GM19099 (cell line): ENCODE results near the gene EXOC4.

Source experiments
- POLR2A ChIP-seq: IDR thresholded peaks from 3 replicates; pipeline ENCODE4 v1.6.1; 2011; ENCODE audit warnings: low read depth; ENCODE audit not compliant: insufficient read length; ENCODE audit errors: extremely low read depth

EXOC4 gene

GRCh38 chr7:133871757-133872156 is 618.9 kb downstream of the EXOC4 start:
- no peak for TF ChIP-seq POLR2A

- no peak for TF ChIP-seq POLR2A
Measured at GRCh38 chr7:133873187-133873586, 620.3 kb downstream of the EXOC4 start.

GRCh38 chr7:133873631-133874030 is 620.8 kb downstream of the EXOC4 start:
- TF ChIP-seq POLR2A: no peak

- TF ChIP-seq POLR2A: no peak
Measured at GRCh38 chr7:133883591-133883990, 630.7 kb downstream of the EXOC4 start.

- TF ChIP-seq POLR2A: no peak
Measured at GRCh38 chr7:133885213-133885612, 632.3 kb downstream of the EXOC4 start.

DNA sequence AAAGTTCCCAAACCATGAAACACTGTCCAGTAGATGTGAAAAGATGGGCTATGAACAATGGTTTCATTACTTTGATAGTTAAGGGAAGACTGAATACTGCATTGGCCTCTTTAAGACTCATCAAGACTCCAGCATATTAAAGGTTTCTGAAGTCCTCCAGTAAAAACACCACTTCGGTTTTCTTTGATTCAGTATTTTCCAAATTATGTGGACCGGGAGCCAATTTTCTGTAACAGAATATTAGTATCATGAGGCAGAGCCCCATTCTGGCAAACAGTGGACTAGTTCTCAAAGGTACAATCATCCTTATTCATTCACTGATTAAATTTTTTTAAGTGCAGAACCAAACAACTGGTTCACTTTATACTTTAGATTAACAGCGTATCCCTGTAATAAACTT is 633.2 kb downstream of the EXOC4 start:
- no peak for TF ChIP-seq POLR2A

DNA sequence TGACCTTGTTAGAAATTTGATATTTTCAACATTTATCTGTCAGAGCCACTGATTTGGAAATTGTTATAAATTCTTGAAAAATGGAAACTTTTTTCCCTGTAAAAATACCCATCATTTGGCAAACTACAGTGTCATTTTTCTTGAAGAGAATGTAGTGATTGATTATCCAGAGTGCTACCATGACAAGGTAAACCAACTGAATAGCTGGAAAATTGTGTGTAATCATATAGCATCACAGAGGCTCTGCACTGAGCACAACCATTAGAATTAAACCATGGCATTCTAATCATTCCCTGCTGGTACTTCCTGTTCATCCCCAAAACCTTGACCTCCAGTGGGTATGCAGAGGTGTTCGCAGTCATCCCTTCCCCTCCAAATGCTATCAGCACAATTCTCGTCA is 633.9 kb downstream of the EXOC4 start:
- TF ChIP-seq POLR2A: no peak

- no peak for TF ChIP-seq POLR2A
Measured at GRCh38 chr7:133887459-133887858, 634.6 kb downstream of the EXOC4 start.

DNA sequence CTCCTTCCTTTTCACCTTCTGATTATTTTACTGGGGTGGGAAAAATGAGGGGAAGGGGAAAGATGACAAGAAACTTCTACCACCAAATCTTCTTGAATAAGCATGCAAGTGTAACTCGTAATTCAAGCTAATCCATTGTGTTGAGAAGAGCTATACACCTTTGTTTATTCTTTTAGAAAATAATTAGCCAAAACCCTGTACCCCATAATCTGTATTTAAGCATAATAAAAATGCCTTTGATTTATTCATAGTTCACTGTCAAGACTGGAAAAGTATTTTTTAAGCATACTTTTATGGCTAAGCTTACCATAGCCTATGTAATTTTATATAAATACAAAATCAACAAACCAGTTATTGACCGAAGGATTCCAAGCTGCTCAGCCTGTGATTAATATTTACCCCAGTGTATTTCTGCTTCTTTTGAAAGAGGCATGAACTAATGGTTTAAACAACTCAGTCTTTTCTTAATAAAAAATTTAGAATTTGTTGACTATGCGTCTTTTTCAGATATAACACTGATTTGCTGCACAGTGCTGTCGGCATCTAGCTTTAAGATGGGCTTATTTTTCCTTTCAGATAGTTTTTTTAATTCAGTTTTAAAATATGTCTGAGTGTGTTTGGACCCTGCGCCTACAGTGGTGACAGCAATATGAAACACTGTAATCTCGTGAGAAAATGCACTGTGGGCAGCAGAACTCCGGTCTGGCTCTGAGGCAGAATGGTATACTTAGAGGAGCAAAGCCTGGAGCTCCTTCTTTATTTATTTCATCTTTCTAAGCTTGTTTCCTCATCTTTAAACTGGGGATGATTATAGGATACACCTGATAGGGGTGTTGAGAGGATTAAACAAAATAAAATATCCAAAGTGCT is 635.4 kb downstream of the EXOC4 start:
- no peak for TF ChIP-seq POLR2A

- TF ChIP-seq POLR2A: no peak
Measured at GRCh38 chr7:133904776-133905175, 651.9 kb downstream of the EXOC4 start.

DNA sequence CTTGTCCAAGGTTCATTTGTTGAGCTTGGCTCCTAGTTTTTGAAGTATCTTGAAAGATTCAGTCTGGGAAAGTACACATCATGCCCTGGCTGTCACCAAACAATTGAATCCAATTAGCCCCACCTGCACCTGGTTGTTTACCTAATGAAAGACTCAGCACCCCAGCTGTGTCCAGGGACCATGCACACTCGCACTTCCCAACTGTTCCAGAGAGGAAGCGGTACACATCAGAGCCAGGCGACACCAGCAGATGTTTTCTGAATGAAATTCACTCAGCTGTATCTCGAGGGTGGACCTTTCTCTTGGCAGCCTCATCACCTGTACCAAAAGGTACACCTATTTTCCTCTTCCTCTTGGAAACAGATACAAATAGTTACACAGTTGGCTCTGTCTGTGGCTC is 657.9 kb downstream of the EXOC4 start:
- TF ChIP-seq POLR2A: no peak

DNA sequence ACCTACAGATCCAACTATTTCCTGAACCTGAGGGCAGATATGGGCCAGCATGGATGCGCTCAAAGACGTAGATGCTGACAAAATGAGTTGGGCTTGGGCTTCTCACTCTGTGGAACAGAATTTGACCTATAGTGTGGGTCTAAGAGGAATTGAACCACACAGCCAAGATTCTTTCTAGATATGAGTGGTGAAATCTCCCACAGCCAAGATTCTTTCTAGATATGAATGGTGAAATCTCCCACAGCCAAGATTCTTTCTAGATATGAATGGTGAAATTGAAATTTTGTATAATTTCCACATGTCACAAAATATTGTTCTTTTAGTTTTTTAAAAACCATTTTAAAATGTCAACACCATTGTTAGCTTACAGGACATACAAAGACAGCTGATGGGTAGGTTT is 658.8 kb downstream of the EXOC4 start:
- TF ChIP-seq POLR2A: no peak

DNA sequence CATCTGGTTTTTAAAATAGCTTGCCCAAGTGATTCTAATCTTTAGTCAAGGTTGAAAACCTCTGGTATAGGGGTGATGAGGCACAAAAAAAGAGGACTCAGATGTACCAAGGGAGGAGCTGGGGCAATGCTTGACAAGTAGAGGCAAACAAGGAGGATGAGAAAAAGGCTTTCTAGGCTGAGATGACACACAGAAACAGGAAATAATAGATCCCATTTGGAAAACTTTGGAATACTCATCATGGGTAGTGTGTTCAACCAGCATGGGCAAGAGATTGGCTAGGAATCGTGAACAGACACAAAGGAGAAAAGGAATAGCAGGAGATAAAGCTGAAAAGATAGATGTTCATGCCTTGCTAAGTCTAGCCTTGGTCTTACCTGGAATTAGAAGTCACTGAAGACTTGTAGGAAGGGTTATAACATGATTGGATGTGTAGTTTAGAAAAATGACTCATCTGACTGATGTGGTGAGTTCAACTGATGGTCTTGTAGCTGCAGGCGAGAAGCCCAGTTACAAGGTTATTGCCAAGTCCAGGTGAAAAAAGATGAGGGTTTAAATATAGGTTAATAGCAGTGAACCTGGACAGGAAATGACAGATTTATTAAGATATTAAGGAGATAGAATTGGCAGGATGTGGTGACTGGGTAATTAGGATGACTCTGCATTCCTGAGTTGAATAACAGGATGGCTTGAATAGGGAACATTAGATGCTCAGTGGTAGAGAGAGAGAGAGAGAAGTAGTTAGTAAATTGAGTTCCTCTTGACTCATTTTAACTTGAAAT is 660.2 kb downstream of the EXOC4 start:
- no peak for TF ChIP-seq POLR2A

- TF ChIP-seq POLR2A: no peak
Measured at GRCh38 chr7:133916621-133917020, 663.7 kb downstream of the EXOC4 start.

DNA sequence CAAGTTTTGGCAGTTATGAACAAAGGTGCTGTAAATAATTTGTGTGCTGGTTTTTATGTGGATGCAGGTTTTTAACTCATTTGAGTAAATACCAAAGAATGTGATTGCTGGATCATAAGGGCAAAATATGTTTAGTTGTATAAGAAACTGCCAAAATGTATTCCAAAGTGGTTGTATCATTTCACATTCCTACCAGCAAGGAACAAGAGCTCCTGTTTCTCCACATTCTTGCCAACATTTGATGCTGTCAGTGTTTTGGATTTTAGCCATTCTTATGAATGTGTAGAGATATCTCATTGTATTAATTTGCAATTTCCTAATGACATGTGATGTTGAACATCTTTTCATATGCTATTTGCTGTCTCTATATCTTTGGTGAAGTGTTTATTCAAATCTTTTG is 666.9 kb downstream of the EXOC4 start:
- TF ChIP-seq POLR2A: no peak

DNA sequence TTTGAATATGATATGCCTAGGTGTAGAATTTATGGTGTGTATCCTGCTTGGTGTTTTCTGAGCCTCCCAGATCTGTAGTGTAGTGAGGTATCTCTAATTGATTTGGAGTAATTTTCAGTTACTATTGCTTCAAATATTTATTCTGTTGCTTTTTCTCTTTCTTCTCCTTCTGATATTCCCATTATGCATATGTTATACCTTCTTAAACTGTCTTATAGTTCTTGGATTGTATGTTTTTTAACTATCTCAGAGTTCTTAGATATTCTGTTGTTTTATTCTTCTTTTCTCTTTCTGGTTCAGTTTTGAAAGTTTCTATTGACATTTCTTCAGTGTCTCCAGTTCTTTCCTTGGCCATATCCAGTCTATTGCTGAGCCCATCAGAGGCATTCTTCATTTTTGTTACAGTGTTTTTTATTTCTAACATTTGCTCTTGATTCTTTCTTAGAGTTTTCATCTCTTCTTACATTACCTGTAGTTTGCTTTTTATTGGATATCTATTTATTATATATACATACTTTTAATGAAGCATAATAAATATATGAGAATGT is 668.8 kb downstream of the EXOC4 start:
- no peak for TF ChIP-seq POLR2A
